ENCODE results near the gene ATXN1. TPM values are rescaled to one million over a fixed set of nuclear protein-coding genes. Genes with fewer than 3 reads are reported as not detected.

ATXN1 gene
- total RNA-seq, 1 experiment from 2014 or later, result 27.0 TPM

DNA sequence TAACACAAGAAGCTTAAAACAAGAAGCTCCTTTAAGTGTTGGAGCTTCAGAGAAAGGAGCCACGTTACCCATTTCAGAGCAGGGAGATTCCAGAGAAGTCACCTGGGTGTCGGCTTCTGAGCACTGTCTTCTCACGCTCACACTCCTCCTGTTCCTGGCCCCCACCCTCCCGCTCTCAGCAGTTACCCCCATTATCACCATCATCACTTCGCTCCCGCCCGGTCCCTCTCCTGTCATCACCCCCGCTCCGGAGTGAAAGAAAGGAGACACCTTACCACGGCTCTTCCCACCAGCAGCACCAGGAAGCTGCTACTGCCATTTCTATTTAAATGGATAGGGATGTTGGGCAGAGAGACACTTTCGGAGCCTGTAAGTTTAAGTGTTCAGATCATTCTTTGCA lies 399.0 kb downstream of the ATXN1 start:
- Histone ChIP-seq H3K79me2 (ENCODE audit: low read length) (no peaks in the 10 kb centered on the region), H3K4me1 (ENCODE audit: insufficient read depth, low read length) (no peaks in the 10 kb centered on the region), H4K20me1 (ENCODE audit: low read length) (no peaks in the 10 kb centered on the region), H3K4me2 (ENCODE audit: low read length) (no peak overlapping the region), H3K4me3 (ENCODE audit: low read length) (no peak overlapping the region), H3F3A (ENCODE audit: low read length, unreplicated experiment) (no peaks in the 10 kb centered on the region), H3K27me3 (ENCODE audit: low read length) (no peaks in the 10 kb centered on the region), H3K9ac (ENCODE audit: low read length) (no peak overlapping the region), H2AFZ (ENCODE audit: low read length) (no peak overlapping the region), H3K36me3 (ENCODE audit: low read depth, low read length) (no peaks in the 10 kb centered on the region), H3K9me2 (replicated peaks; ENCODE audit: low read length) (no peaks in the 10 kb centered on the region), H3K27ac (ENCODE audit: low read length) (no peak overlapping the region), H3K9me3 (ENCODE audit: low read length) (no peaks in the 10 kb centered on the region)
- BruUV-seq (replicated peaks), result no TSS peak
- ChIA-PET POLR2A (ENCODE audit: unreplicated experiment) (no interaction called here), CTCF (no interaction called here)
- no peak for TF ChIP-seq EZH2phosphoT487 (IDR thresholded peaks at IDR 0.05; ENCODE audit: borderline replicate concordance, low read length)
- TF ChIP-seq, protein P1, sequence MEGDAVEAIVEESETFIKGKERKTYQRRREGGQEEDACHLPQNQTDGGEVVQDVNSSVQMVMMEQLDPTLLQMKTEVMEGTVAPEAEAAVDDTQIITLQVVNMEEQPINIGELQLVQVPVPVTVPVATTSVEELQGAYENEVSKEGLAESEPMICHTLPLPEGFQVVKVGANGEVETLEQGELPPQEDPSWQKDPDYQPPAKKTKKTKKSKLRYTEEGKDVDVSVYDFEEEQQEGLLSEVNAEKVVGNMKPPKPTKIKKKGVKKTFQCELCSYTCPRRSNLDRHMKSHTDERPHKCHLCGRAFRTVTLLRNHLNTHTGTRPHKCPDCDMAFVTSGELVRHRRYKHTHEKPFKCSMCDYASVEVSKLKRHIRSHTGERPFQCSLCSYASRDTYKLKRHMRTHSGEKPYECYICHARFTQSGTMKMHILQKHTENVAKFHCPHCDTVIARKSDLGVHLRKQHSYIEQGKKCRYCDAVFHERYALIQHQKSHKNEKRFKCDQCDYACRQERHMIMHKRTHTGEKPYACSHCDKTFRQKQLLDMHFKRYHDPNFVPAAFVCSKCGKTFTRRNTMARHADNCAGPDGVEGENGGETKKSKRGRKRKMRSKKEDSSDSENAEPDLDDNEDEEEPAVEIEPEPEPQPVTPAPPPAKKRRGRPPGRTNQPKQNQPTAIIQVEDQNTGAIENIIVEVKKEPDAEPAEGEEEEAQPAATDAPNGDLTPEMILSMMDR (conservative IDR thresholded peaks at IDR 0.05; ENCODE audit: low read depth, low read length), result no peak
- intact Hi-C loops (cut with micrococcal nuclease), result no loop called here
- DNase-seq (no peak), ATAC-seq (no peak)

DNA sequence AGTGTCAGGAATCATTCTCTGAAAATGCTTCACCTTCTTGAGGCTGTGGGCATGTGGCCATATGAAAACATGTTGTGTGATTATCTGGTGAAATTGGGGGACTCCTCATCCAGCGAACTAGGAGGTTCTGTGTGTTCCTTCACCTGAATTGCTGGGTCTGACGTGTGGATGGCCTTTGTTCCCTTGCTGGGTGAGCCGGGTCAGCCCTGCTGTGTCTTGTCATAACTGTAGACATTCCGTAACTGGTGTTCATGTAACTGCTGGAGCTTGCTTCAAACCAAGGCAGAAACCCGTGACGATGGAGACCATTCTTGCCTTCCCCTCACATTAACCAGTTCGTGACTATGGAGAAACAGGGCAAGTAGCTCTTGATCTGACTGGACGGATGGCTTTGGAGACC lies 399.4 kb downstream of the ATXN1 start:
- ChIA-PET POLR2A (ENCODE audit: unreplicated experiment) (no interaction called here), CTCF (no interaction called here)
- intact Hi-C loops (cut with micrococcal nuclease), result no loop called here
- H3K27me3 ChIP-seq (ENCODE audit: low read length), result no peaks in the 10 kb centered on the region
- no peaks in the 10 kb centered on the region for H3K9me2 ChIP-seq (replicated peaks; ENCODE audit: low read length)
- no peaks in the 10 kb centered on the region for H4K20me1 ChIP-seq (ENCODE audit: low read length)
- H3K27ac ChIP-seq (ENCODE audit: low read length), result no peak overlapping the region
- no peak for DNase-seq
- H2AFZ ChIP-seq (ENCODE audit: low read length), result no peak overlapping the region
- BruUV-seq (replicated peaks), result no TSS peak
- no peaks in the 10 kb centered on the region for H3F3A ChIP-seq (ENCODE audit: low read length, unreplicated experiment)
- no peaks in the 10 kb centered on the region for H3K36me3 ChIP-seq (ENCODE audit: low read depth, low read length)
- no peaks in the 10 kb centered on the region for H3K79me2 ChIP-seq (ENCODE audit: low read length)
- ATAC-seq, result no peak
- no peak overlapping the region for H3K4me3 ChIP-seq (ENCODE audit: low read length)
- H3K4me1 ChIP-seq (ENCODE audit: insufficient read depth, low read length), result peaks cover 1% of the 10 kb centered on the region
- TF ChIP-seq EZH2 (IDR thresholded peaks at IDR 0.05; ENCODE audit: low read length, unreplicated experiment), result no peak
- TF ChIP-seq EZH2phosphoT487 (IDR thresholded peaks at IDR 0.05; ENCODE audit: borderline replicate concordance, low read length), result no peak
- TF ChIP-seq, protein P1 (conservative IDR thresholded peaks at IDR 0.05; ENCODE audit: low read depth, low read length), result no peak
- no peaks in the 10 kb centered on the region for H3K9me3 ChIP-seq (ENCODE audit: low read length)
- H3K9ac ChIP-seq (ENCODE audit: low read length), result no peak overlapping the region
- H3K4me2 ChIP-seq (ENCODE audit: low read length), result no peak overlapping the region

DNA sequence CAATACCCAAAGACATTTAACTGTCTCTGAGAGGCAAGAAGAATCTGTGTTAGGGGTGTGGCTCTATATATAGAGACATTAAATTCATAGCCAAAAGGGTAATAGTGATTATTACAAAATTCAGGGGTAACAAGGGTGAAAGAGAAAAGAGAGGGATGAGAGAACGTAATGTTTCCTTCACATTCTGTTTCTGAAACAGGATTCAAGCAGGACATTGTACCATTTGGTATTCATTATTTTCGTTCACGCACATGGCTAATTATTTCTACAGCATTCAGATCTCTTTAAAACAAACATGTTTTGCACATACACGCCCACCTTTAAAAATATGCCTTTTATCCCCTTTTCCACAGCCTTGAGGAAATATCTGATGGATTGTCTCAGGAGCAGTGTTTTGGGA lies 400.1 kb downstream of the ATXN1 start:
- H3K4me3 ChIP-seq (ENCODE audit: low read length), result no peak overlapping the region
- no peak for DNase-seq
- no peak overlapping the region for H2AFZ ChIP-seq (ENCODE audit: low read length)
- no peak overlapping the region for H3K4me2 ChIP-seq (ENCODE audit: low read length)
- no peaks in the 10 kb centered on the region for H3F3A ChIP-seq (ENCODE audit: low read length, unreplicated experiment)
- no peaks in the 10 kb centered on the region for H3K36me3 ChIP-seq (ENCODE audit: low read depth, low read length)
- no peak for TF ChIP-seq EZH2phosphoT487 (IDR thresholded peaks at IDR 0.05; ENCODE audit: borderline replicate concordance, low read length)
- TF ChIP-seq, protein P1 (conservative IDR thresholded peaks at IDR 0.05; ENCODE audit: low read depth, low read length), result no peak
- TF ChIP-seq EZH2 (IDR thresholded peaks at IDR 0.05; ENCODE audit: low read length, unreplicated experiment), result no peak
- no peaks in the 10 kb centered on the region for H3K27me3 ChIP-seq (ENCODE audit: low read length)
- peaks cover 9% of the 10 kb centered on the region for H3K4me1 ChIP-seq (ENCODE audit: insufficient read depth, low read length)
- H3K9me3 ChIP-seq (ENCODE audit: low read length), result no peaks in the 10 kb centered on the region
- H3K9ac ChIP-seq (ENCODE audit: low read length), result no peak overlapping the region
- no peaks in the 10 kb centered on the region for H4K20me1 ChIP-seq (ENCODE audit: low read length)
- ChIA-PET CTCF (no interaction called here), POLR2A (ENCODE audit: unreplicated experiment) (no interaction called here)
- no peaks in the 10 kb centered on the region for H3K79me2 ChIP-seq (ENCODE audit: low read length)
- no peak for ATAC-seq
- intact Hi-C loops (cut with micrococcal nuclease), result no loop called here
- H3K27ac ChIP-seq (ENCODE audit: low read length), result no peak overlapping the region
- no TSS peak for BruUV-seq (replicated peaks)
- no peaks in the 10 kb centered on the region for H3K9me2 ChIP-seq (replicated peaks; ENCODE audit: low read length)

Measured in PC-3 (cell line).